Subcutaneous adipose tissue (tissue), 4 donors: ENCODE results near the gene LRRFIP2. TPM values are rescaled to one million over a fixed set of nuclear protein-coding genes. Genes with fewer than 3 reads are reported as not detected.

Experiments
- CTCF ChIP-seq: fragments of 450-650 bp; IDR thresholded peaks from one replicate; pipeline ENCODE4 v1.5.1; 2016; ENCODE audit warnings: low read depth, mild to moderate bottlenecking, control low read depth, antibody characterized with exemption, moderate library complexity
- total RNA-seq, 4 donors: library from RNA; depleted of rRNA; stranded (reverse); fragments of >200 nt; gene quantifications; one replicate each; pipeline ENCODE4 v1.1.0, GENCODE V29; 2016

LRRFIP2 gene
- total RNA-seq, 4 donors from 2014 or later, result 38.2 to 73.8 (median 46.5) TPM

- no peak for TF ChIP-seq CTCF
Measured at GRCh38 chr3:37181756-37182155, 7.4 kb upstream of the LRRFIP2 start.

GRCh38 chr3:37179144-37179967, 5.0 kb upstream of the LRRFIP2 start:
- no peak for TF ChIP-seq CTCF

- TF ChIP-seq CTCF, result no peak
Measured at GRCh38 chr3:37173806-37174205, 576 bp downstream of the LRRFIP2 start.

GRCh38 chr3:37171144-37171543, 3.2 kb downstream of the LRRFIP2 start:
- no peak for TF ChIP-seq CTCF

- no peak for TF ChIP-seq CTCF
Measured at GRCh38 chr3:37170513-37170912, 3.9 kb downstream of the LRRFIP2 start.

- no peak for TF ChIP-seq CTCF
Measured at GRCh38 chr3:37170060-37170459, 4.3 kb downstream of the LRRFIP2 start.

- TF ChIP-seq CTCF, result no peak
Measured at GRCh38 chr3:37168896-37169295, 5.5 kb downstream of the LRRFIP2 start.
